ENCODE measurements around the gene KRTAP27-1.

KRTAP27-1 gene

DNA sequence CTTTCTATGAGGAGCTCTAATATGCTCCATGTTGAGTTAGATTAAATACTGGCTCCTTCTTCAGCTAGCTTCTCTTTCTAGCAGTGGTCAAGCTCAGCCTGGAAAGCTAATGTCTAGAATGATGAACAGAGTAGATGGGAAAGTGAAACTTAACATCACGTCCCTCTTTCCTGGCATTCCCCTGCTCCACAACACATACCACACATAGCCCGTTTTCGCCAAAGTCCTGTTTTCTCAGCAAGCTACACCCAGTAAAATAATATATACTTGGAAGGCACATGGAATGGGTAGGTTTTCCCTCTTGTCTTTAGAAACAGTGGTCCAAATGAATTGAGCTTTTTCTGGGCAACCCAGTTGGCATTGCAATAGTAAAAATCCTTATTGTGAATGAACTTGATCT is 3.8 kb downstream of the KRTAP27-1 start:
- Histone ChIP-seq H3K4me3 (ENCODE audit: low read length) (no peak overlapping the region), H4K20me1 (ENCODE audit: control insufficient read depth, insufficient read depth, low read depth, low read length) (no peaks in the 10 kb centered on the region), H3K4me1 (ENCODE audit: control insufficient read depth, low read length) (no peaks in the 10 kb centered on the region), H3K27ac (ENCODE audit: low read depth, low read length) (no peak overlapping the region), H3K9me2 (replicated peaks; ENCODE audit: control insufficient read depth, low read length) (no peaks in the 10 kb centered on the region), H3K4me2 (ENCODE audit: low read length) (no peak overlapping the region), H3K27me3 (ENCODE audit: control insufficient read depth, low read length) (no peaks in the 10 kb centered on the region), H3F3A (ENCODE audit: control insufficient read depth, insufficient read depth) (no peaks in the 10 kb centered on the region), H3K9me3 (ENCODE audit: control insufficient read depth, insufficient read depth, low read length) (no peaks in the 10 kb centered on the region; the same call in 1 of the 2 replicates), H3K79me2 (ENCODE audit: control insufficient read depth, low read length) (no peaks in the 10 kb centered on the region), H3K36me3 (ENCODE audit: control insufficient read depth, low read length) (no peaks in the 10 kb centered on the region)
- TF ChIP-seq, protein P1, sequence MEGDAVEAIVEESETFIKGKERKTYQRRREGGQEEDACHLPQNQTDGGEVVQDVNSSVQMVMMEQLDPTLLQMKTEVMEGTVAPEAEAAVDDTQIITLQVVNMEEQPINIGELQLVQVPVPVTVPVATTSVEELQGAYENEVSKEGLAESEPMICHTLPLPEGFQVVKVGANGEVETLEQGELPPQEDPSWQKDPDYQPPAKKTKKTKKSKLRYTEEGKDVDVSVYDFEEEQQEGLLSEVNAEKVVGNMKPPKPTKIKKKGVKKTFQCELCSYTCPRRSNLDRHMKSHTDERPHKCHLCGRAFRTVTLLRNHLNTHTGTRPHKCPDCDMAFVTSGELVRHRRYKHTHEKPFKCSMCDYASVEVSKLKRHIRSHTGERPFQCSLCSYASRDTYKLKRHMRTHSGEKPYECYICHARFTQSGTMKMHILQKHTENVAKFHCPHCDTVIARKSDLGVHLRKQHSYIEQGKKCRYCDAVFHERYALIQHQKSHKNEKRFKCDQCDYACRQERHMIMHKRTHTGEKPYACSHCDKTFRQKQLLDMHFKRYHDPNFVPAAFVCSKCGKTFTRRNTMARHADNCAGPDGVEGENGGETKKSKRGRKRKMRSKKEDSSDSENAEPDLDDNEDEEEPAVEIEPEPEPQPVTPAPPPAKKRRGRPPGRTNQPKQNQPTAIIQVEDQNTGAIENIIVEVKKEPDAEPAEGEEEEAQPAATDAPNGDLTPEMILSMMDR (IDR thresholded peaks at IDR 0.05; ENCODE audit: low read depth, low read length, poor library complexity, severe bottlenecking) = no peak
- no peak for TF ChIP-seq EZH2phosphoT487 (IDR thresholded peaks at IDR 0.05; ENCODE audit: borderline replicate concordance, low read length)

DNA sequence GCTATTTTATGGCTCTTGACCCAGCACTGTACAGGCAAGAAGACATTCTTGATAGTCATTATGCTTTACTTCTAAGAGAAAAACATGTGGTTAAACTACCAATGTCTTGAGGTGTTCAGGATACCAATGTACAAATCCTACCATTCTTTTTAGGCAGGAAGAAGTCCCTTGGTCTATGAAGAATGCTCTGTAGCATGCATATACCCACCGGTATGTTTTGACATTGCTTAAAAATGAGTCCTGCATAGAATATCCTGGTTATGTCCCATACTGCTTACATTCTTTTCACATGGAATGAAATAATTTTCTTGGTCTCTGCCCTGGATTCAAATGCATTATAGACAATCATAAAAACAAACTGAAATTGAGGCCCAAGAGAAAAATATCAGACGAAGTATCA is 4.8 kb downstream of the KRTAP27-1 start:
- TF ChIP-seq, protein P1 (IDR thresholded peaks at IDR 0.05; ENCODE audit: low read depth, low read length, poor library complexity, severe bottlenecking) = no peak
- no peak for TF ChIP-seq EZH2phosphoT487 (IDR thresholded peaks at IDR 0.05; ENCODE audit: borderline replicate concordance, low read length)
- Histone ChIP-seq H3K9me2 (replicated peaks; ENCODE audit: control insufficient read depth, low read length) (no peaks in the 10 kb centered on the region), H4K20me1 (ENCODE audit: control insufficient read depth, insufficient read depth, low read depth, low read length) (no peaks in the 10 kb centered on the region), H3K79me2 (ENCODE audit: control insufficient read depth, low read length) (no peaks in the 10 kb centered on the region), H3K36me3 (ENCODE audit: control insufficient read depth, low read length) (no peaks in the 10 kb centered on the region), H3K9me3 (ENCODE audit: control insufficient read depth, insufficient read depth, low read length) (no peaks in the 10 kb centered on the region; the same call in 1 of the 2 replicates), H3K4me3 (ENCODE audit: low read length) (no peak overlapping the region), H3K27me3 (ENCODE audit: control insufficient read depth, low read length) (no peaks in the 10 kb centered on the region), H3K4me1 (ENCODE audit: control insufficient read depth, low read length) (no peaks in the 10 kb centered on the region), H3K4me2 (ENCODE audit: low read length) (no peak overlapping the region), H3K27ac (ENCODE audit: low read depth, low read length) (no peak overlapping the region), H3F3A (ENCODE audit: control insufficient read depth, insufficient read depth) (no peaks in the 10 kb centered on the region)

DNA sequence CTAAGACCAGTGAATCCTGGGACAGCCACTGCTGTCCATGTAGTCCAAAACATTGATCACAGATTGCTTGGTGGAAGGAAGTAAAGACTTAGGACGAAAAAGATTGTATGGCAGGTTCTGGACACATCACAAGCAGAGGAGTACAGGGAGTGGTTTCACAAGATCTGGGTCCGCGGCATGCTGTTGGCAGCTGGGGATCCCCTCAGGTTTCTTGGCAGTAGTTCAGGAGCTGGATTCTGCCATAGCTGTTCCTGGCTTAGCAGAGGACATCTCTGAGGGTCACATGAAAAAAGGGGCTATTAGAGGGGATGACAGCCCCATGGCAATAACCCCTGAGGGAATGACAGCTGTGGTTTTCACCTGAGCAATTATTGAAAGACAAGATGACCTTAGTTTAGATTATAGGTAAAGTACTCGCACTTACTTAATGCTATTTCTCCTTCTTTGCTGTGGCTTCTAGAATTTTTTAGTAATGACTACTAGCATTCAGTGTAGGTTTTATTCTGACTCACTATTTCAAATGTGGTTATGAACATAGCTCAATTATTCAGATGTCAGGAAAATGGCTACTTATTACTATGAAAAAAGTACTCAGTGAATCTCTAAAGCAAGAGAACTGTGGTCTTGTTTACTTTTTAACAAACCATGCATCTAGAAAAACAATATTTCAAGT is 8.2 kb downstream of the KRTAP27-1 start:
- H3K27me3 ChIP-seq (ENCODE audit: control insufficient read depth, low read length) = no peaks in the 10 kb centered on the region
- no peak overlapping the region for H3K4me2 ChIP-seq (ENCODE audit: low read length)
- no peaks in the 10 kb centered on the region; the same call in 1 of the 2 replicates for H3K9me3 ChIP-seq (ENCODE audit: control insufficient read depth, insufficient read depth, low read length)
- H3F3A ChIP-seq (ENCODE audit: control insufficient read depth, insufficient read depth) = no peaks in the 10 kb centered on the region
- TF ChIP-seq, protein P1 (IDR thresholded peaks at IDR 0.05; ENCODE audit: low read depth, low read length, poor library complexity, severe bottlenecking) = no peak
- TF ChIP-seq EZH2phosphoT487 (IDR thresholded peaks at IDR 0.05; ENCODE audit: borderline replicate concordance, low read length) = no peak
- H3K4me3 ChIP-seq (ENCODE audit: low read length) = no peak overlapping the region
- H4K20me1 ChIP-seq (ENCODE audit: control insufficient read depth, insufficient read depth, low read depth, low read length) = no peaks in the 10 kb centered on the region
- no peaks in the 10 kb centered on the region for H3K36me3 ChIP-seq (ENCODE audit: control insufficient read depth, low read length)
- no peaks in the 10 kb centered on the region for H3K9me2 ChIP-seq (replicated peaks; ENCODE audit: control insufficient read depth, low read length)
- no peaks in the 10 kb centered on the region for H3K4me1 ChIP-seq (ENCODE audit: control insufficient read depth, low read length)
- no peak overlapping the region for H3K27ac ChIP-seq (ENCODE audit: low read depth, low read length)
- H3K79me2 ChIP-seq (ENCODE audit: control insufficient read depth, low read length) = no peaks in the 10 kb centered on the region
